A549 (cell line): ENCODE data around the gene PFN3. TPM values are rescaled to one million over a fixed set of nuclear protein-coding genes. Genes with fewer than 3 reads are reported as not detected.

ENCODE experiments used
- ATAC-seq, 2 experiments: fragments of 200-7000 bp in 1 of 2; fragments of >200 bp in 1 of 2; cut with Nextera tagmentation in 1 of 2; cut with Tn5 transposase in 1 of 2; 3 replicates each; pipeline versions ENCODE4 v1.8.0 to v1.9.1; 2018 to 2020; ENCODE audit warnings: mild to moderate bottlenecking in 1 of 2, moderate library complexity in 1 of 2
- CTCF ChIA-PET: fragments of 300-600 bp; sonication (Branson Sonifier 250); formaldehyde crosslinking; extraction: SDS; loops from one replicate; lab custom pipeline; 2021; ENCODE audit warnings: antibody characterized with exemption, inconsistent platforms; lab: Yijun Ruan, JAX
- POLR2A ChIA-PET: fragments of 350-600 bp; formaldehyde crosslinking; extraction: SDS; loops from one replicate; lab custom pipeline; 2021; ENCODE audit warnings: antibody characterized with exemption, inconsistent platforms; lab: Yijun Ruan, JAX
- DNase-seq, 2 experiments: peaks; one replicate each; pipeline versions ENCODE4 v3.0.0 to v3.0.0-alpha.2; 2011 to 2016; ENCODE audit warnings: low read depth in 1 of 2, low spot score in 1 of 2
- FAIRE-seq: peaks from 2 replicates; lab custom pipeline; 2011; peaks lifted over from hg19 to GRCh38; lab: Jason Lieb, UNC
- H3K27ac ChIP-seq, 2 experiments: fragments of >200 bp; sonication (Bioruptor Twin); formaldehyde crosslinking; 3 replicates each; pipeline ENCODE4 v1.5.1; 2016 to 2017
- H3K4me1 ChIP-seq: fragments of >200 bp; sonication (Bioruptor Twin); formaldehyde crosslinking; 3 replicates; pipeline ENCODE4 v1.6.1; 2016
- H3K4me2 ChIP-seq: fragments of >200 bp; sonication (Bioruptor Twin); formaldehyde crosslinking; 3 replicates; pipeline ENCODE4 v1.6.1; 2016
- H3K4me3 ChIP-seq: fragments of >200 bp; sonication (Bioruptor Twin); formaldehyde crosslinking; 3 replicates; pipeline ENCODE4 v1.5.1; 2016
- H3K9me3 ChIP-seq: fragments of >200 bp; sonication (Bioruptor Twin); formaldehyde crosslinking; 3 replicates; pipeline ENCODE4 v1.6.1; 2016
- CBX8 ChIP-seq: fragments of 200-600 bp; sonication (generic); IDR thresholded peaks from 2 replicates; pipeline ENCODE4 v1.6.1; 2016
- EHMT2 ChIP-seq: fragments of 200-600 bp; sonication (generic); IDR thresholded peaks from 2 replicates; pipeline ENCODE4 v1.6.1; 2016; ENCODE audit warnings: antibody characterized with exemption, low read depth, mild to moderate bottlenecking, moderate library complexity
- ESRRA ChIP-seq: fragments of 150-350 bp; IDR thresholded peaks from 2 replicates; pipeline ENCODE4 v1.6.1; 2014; ENCODE audit warnings: mild to moderate bottlenecking, low read length, borderline replicate concordance
- GATA3 ChIP-seq: IDR thresholded peaks from 2 replicates; pipeline ENCODE4 v1.6.1; 2012; ENCODE audit warnings: borderline replicate concordance
- HOXB5 ChIP-seq: fragments of 250-450 bp; sonication (Bioruptor Pico); IDR thresholded peaks from 2 replicates; pipeline ENCODE4 v1.5.0; 2020; ENCODE audit warnings: mild to moderate bottlenecking, moderate library complexity
- KDM1A ChIP-seq: fragments of 200-600 bp; sonication (generic); IDR thresholded peaks from 2 replicates; pipeline ENCODE4 v1.6.1; 2016; ENCODE audit warnings: low read depth, mild to moderate bottlenecking
- KDM5A ChIP-seq: fragments of 200-600 bp; sonication (generic); IDR thresholded peaks from 2 replicates; pipeline ENCODE4 v1.6.1; 2016; ENCODE audit warnings: antibody characterized with exemption, mild to moderate bottlenecking
- MYC ChIP-seq: IDR thresholded peaks from 2 replicates; pipeline ENCODE4 v1.6.1; 2012; ENCODE audit warnings: mild to moderate bottlenecking, inconsistent platforms, low read length, improper control_type of control experiment, borderline replicate concordance
- NPAS2 ChIP-seq: fragments of 250-450 bp; sonication (Bioruptor Pico); IDR thresholded peaks from 2 replicates; pipeline ENCODE4 v1.8.0; 2022; ENCODE audit warnings: mild to moderate bottlenecking, moderate library complexity, borderline replicate concordance
- POLR2AphosphoS2 ChIP-seq: conservative IDR thresholded peaks from 2 replicates; pipeline ENCODE4 v1.6.1; 2012; ENCODE audit warnings: low read length, improper control_type of control experiment, inconsistent platforms
- RAD21 ChIP-seq, 2 experiments: fragments of >200 bp in 1 of 2; sonication (Bioruptor Twin) in 1 of 2; formaldehyde crosslinking in 1 of 2; IDR thresholded peaks in 1 of 2; conservative IDR thresholded peaks in 1 of 2; 2 replicates in 1 of 2; 3 replicates in 1 of 2; pipeline ENCODE4 v1.6.1; 2012 to 2018; ENCODE audit warnings: inconsistent platforms in 1 of 2
- RNF2 ChIP-seq: fragments of 200-600 bp; sonication (generic); IDR thresholded peaks from 2 replicates; pipeline ENCODE4 v1.6.1; 2016; ENCODE audit warnings: low read depth, mild to moderate bottlenecking, antibody characterized with exemption, moderate library complexity, borderline replicate concordance
- TP53 ChIP-seq: fragments of 250-450 bp; sonication (Bioruptor Pico); IDR thresholded peaks from 2 replicates; pipeline ENCODE4 v1.5.0; 2021; ENCODE audit warnings: mild to moderate bottlenecking, moderate library complexity
- ZSCAN20 ChIP-seq: fragments of 250-450 bp; sonication (Bioruptor Pico); IDR thresholded peaks from 2 replicates; pipeline ENCODE4 v1.8.0; 2022; ENCODE audit warnings: mild to moderate bottlenecking, moderate library complexity
- WGBS: methylation state at CpG from one replicate; pipeline ENCODE4 v1.1.6; 2017; ENCODE audit errors: missing lambda C conversion rate; 5-methylcytosine and 5-hydroxymethylcytosine counted together
- polyA plus RNA-seq, 4 experiments: library from polyadenylated mRNA; depleted of rRNA in 3 of 4; stranded (reverse); fragments of >200 nt; fragmentation: RNase III in 1 of 4; extraction: RNeasy Plus Mini Kit Qiagen cat#74134 plus additional on column Dnase treatment in 1 of 4; gene quantifications; 2 replicates in 3 of 4; 3 replicates in 1 of 4; pipeline ENCODE4 v1.2.3, GENCODE V29; 2011 to 2017
- TF ChIP-seq, protein P1 (sequence below): fragments of >200 bp; sonication (Bioruptor Twin); formaldehyde crosslinking; IDR thresholded peaks from 2 replicates; pipeline ENCODE4 v1.6.1; 2016
- TF ChIP-seq, protein P2 (sequence below): fragments of 250-450 bp; sonication (Bioruptor Pico); IDR thresholded peaks from 2 replicates; pipeline ENCODE4 v1.5.0; 2020; ENCODE audit warnings: low read depth, mild to moderate bottlenecking, moderate library complexity
- TF ChIP-seq, protein P3 (sequence below): fragments of 150-350 bp; IDR thresholded peaks from 2 replicates; pipeline ENCODE4 v1.6.1; 2014; ENCODE audit warnings: low read depth, mild to moderate bottlenecking, low read length

PFN3 gene
- polyA plus RNA-seq, 2 of the 4 experiments (the other 2 are of a cell fraction): not detected

DNA sequence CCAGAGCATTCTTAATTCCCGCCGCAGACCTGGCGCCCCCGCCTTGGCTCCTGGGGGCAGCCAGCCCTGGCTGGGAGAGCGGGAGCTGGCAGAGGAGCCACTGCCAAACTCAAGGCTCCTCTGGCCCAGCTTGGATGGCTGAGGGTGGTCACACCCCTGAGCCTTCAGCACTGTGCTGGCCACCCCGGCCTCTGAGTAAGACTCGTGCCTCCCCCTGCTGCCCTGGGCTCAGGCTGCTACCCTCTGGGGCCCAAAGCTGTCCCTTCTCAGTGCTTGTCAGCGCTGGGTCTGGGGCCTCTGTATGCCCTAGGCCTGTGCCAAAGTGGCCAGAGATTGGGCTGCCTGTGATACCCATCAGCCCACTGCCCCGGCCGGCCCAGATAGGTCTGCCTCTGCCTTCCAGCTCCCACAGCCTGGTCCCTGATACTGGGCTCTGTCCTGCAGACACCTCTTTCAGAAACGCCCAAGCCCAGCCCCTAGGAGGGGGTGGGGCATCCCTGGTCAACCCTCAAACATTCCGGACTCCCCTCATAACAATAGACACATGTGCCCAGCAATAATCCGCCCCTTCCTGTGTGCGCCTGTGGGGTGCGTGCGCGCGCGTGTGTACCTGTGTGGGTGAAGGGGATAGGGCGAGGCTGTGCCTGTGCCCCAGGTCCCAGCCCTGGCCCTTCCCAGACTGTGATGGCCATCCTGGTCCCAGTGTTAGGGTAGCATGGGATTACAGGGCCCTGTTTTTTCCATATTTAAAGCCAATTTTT, 41.8 kb upstream of the PFN3 start:
- TF ChIP-seq POLR2AphosphoS2 (0 out of 2 replicates have a peak, but pooled peaks have one; percentile 3), NPAS2 (CRISPR knock-in tag) (no peak), KDM1A (no peak), RAD21 (conservative IDR thresholded peaks at IDR 0.05 in 1 of 2, IDR thresholded peaks at IDR 0.05 in 1 of 2) (no peak)
- TF ChIP-seq, all 56 proteins: peak for 1
- FAIRE-seq: no peak
- Histone ChIP-seq H3K27ac (no peak overlapping the region), H3K4me3 (no peak overlapping the region), H3K4me2 (no peak overlapping the region), H3K9me3 (no peaks in the 10 kb centered on the region), H3K4me1 (peaks cover 6% of the 10 kb centered on the region; the same call in 2 of the 3 replicates)
- ChIA-PET CTCF (interaction anchor here (1.2 to 25.5 kb wide), 4 partner anchors 11 to 53 kb away, joined by 3 to 871 read pairs (median 250); partner anchors contain the start of genes F12, GRK6, PFN3 and SLC34A1), POLR2A (interaction anchor here (1.1 to 1.6 kb wide), 3 partner anchors 10 to 38 kb away, joined by 3 to 4 read pairs (median 3); partner anchors contain the start of gene GRK6)
- no peak for DNase-seq
- ATAC-seq: peak in 1 of 2 experiments; percentile 3; a peak in 2 of 6 replicates
- 95% methylated on average over 15 of the region's 20 CpGs for WGBS

DNA sequence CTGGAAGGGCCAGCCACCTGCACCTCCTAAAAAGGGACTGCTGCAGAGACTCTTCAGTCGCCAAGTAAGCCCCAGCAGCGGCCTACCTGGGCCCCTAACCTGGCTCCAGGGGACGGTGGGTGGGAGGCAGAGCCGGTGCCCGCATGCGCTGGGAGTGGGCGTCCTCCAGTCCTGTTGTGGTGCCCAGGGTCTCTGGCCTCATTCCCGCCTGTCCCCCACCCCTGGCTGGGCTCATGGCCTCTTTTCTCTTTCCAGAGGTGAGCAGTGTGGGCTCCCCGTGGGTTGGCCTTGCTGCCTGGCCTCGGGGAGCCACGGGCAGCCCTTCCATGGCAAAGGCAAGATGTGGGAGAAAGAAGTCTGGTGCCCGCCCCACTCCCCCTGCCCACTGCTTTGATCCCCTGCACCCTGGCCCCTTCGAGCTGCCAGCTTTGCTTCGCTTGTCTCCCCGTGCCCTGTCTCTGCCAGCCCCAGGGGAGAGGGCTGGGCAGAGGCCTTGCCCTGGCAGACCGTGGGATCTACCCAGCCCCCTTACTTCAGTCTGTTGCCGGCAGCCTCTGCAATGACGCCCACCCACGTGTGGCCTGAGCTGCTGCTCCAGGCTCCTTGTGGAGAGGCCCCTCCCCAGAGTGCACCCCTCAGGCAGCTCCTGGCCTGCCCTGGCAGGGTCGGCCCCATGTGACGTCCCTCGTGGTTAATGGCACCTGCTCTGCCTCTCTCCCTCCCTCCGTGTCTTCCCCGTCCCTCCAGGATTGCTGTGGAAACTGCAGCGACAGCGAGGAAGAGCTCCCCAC, 40.7 kb upstream of the PFN3 start:
- H3K27ac ChIP-seq: no peak overlapping the region
- no peak overlapping the region for H3K4me3 ChIP-seq
- no peak overlapping the region for H3K4me2 ChIP-seq
- peaks cover 5% of the 10 kb centered on the region; the same call in 2 of the 3 replicates for H3K4me1 ChIP-seq
- CTCF ChIA-PET: interaction anchor here (0.5 to 25.5 kb wide), 7 partner anchors 12 to 704 kb away, joined by 3 to 871 read pairs (median 5); partner anchors contain the start of genes F12, GRK6, PFN3 and SLC34A1
- WGBS: 95% methylated on average over 22 of the region's 26 CpGs
- TF ChIP-seq HOXB5 (CRISPR knock-in tag): no peak
- no peak for TF ChIP-seq GATA3
- no peak for TF ChIP-seq KDM5A
- TF ChIP-seq CBX8: no peak
- no peak for TF ChIP-seq TP53 (CRISPR knock-in tag)
- no peak for TF ChIP-seq MYC
- TF ChIP-seq ESRRA: no peak
- TF ChIP-seq, protein P1, sequence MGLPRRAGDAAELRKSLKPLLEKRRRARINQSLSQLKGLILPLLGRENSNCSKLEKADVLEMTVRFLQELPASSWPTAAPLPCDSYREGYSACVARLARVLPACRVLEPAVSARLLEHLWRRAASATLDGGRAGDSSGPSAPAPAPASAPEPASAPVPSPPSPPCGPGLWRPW: no peak
- no peak for TF ChIP-seq ZSCAN20 (CRISPR knock-in tag)
- TF ChIP-seq, protein P2, sequence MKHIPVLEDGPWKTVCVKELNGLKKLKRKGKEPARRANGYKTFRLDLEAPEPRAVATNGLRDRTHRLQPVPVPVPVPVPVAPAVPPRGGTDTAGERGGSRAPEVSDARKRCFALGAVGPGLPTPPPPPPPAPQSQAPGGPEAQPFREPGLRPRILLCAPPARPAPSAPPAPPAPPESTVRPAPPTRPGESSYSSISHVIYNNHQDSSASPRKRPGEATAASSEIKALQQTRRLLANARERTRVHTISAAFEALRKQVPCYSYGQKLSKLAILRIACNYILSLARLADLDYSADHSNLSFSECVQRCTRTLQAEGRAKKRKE (CRISPR knock-in tag): no peak
- no peak for TF ChIP-seq EHMT2
- no peak for TF ChIP-seq RNF2
- TF ChIP-seq, protein P3, sequence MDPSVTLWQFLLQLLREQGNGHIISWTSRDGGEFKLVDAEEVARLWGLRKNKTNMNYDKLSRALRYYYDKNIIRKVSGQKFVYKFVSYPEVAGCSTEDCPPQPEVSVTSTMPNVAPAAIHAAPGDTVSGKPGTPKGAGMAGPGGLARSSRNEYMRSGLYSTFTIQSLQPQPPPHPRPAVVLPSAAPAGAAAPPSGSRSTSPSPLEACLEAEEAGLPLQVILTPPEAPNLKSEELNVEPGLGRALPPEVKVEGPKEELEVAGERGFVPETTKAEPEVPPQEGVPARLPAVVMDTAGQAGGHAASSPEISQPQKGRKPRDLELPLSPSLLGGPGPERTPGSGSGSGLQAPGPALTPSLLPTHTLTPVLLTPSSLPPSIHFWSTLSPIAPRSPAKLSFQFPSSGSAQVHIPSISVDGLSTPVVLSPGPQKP: no peak
- POLR2A ChIA-PET: interaction anchor here (1.1 to 1.6 kb wide), 3 partner anchors 9 to 37 kb away, joined by 3 to 4 read pairs (median 3); partner anchors contain the start of gene GRK6
- no peaks in the 10 kb centered on the region for H3K9me3 ChIP-seq
- DNase-seq: no peak
- ATAC-seq: no peak
- no peak for FAIRE-seq
